Measurements from ENCODE around the gene RNF32.
"Not testable (repeated sequence)": the region's sequence is repeated elsewhere in the genome, so short reads cannot be mapped to it uniquely, and the experiment has no call there.

The RNF32 gene

GRCh38 chr7:156676263-156676662 is 35.7 kb downstream of the RNF32 start:
- no peak for DNase-seq

GRCh38 chr7:156677374-156678054 is 36.9 kb downstream of the RNF32 start:
- DNase-seq, result no peak

- no peak for DNase-seq
These were observed 39.7 kb downstream of the RNF32 start for GRCh38 chr7:156680281-156680680.

GRCh38 chr7:156682928-156683327 is 42.4 kb downstream of the RNF32 start:
- no peak for DNase-seq

- no peak for DNase-seq
These were observed 43.7 kb downstream of the RNF32 start for GRCh38 chr7:156684251-156684650.

GRCh38 chr7:156684661-156685060 is 44.1 kb downstream of the RNF32 start:
- no peak for DNase-seq

- DNase-seq, result no peak
These were observed 51.2 kb downstream of the RNF32 start for GRCh38 chr7:156691764-156692163.

GRCh38 chr7:156692849-156693248 is 52.3 kb downstream of the RNF32 start:
- no peak for DNase-seq

- DNase-seq, result no peak
These were observed 53.1 kb downstream of the RNF32 start for GRCh38 chr7:156693627-156694026.

GRCh38 chr7:156697283-156697682 is 56.7 kb downstream of the RNF32 start:
- not testable (repeated sequence) for DNase-seq

GRCh38 chr7:156698512-156698911 is 57.9 kb downstream of the RNF32 start:
- DNase-seq, result not testable (repeated sequence)

GRCh38 chr7:156701787-156702186 is 61.2 kb downstream of the RNF32 start:
- not testable (repeated sequence) for DNase-seq

- no peak for DNase-seq
These were observed 61.8 kb downstream of the RNF32 start for GRCh38 chr7:156702399-156702798.

- DNase-seq, result no peak
These were observed 62.6 kb downstream of the RNF32 start for GRCh38 chr7:156703209-156703608.

GRCh38 chr7:156703773-156704482 is 63.4 kb downstream of the RNF32 start:
- no peak for DNase-seq

GRCh38 chr7:156722043-156722826 is 81.7 kb downstream of the RNF32 start:
- DNase-seq, result no peak

- DNase-seq, result no peak
These were observed 84.5 kb downstream of the RNF32 start for GRCh38 chr7:156725073-156725472.

- no peak for DNase-seq
These were observed 85.4 kb downstream of the RNF32 start for GRCh38 chr7:156725936-156726335.
